DMS79 treated with DMSO at 0.1 percent for 48 hours (cell line): Measurements from ENCODE around the gene HS6ST1.
"Not testable (repeated sequence)": the region's sequence is repeated elsewhere in the genome, so short reads cannot be mapped to it uniquely, and the experiment has no call there.

ENCODE experiments used
- DNase-seq: peaks from one replicate; lab custom pipeline; 2025; lab: John Stamatoyannopoulos, UW

Gene HS6ST1

GRCh38 chr2:128321784-128322714 is 3.4 kb upstream of the HS6ST1 start:
- DNase-seq = peak; percentile 78

GRCh38 chr2:128320906-128321771 is 2.5 kb upstream of the HS6ST1 start:
- DNase-seq = no peak

- no peak for DNase-seq
Measured at GRCh38 chr2:128320192-128320905, 1.7 kb upstream of the HS6ST1 start.

DNA sequence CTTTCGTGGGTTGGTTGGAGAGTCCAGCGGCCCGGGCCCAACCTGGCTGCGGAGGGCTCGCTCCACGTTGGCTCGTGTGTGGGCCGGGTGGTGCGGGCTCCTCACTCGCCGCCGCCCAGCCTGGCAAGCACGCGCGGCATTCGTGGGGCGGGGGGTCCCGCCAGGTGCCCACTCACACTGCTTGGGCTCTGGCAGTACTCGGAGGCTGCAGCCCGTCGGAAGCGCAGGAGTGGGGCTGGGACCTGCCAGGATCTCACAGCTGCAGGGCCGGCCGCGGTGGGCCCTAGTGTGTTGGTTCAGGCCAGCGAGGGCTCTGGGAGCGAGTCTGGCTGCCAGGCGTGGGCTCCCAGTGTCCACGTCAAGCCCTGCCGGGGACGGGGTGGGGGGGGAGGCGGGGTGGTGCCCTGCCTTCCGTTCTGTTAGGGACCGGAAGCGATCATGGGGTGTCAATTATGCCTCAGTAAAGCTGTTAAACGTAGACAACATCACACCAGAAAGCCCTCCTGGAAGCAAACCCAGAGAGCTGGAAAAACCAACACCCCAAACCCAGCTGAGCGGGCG is 1.0 kb upstream of the HS6ST1 start:
- no peak for DNase-seq

- not testable (repeated sequence) for DNase-seq
Measured at GRCh38 chr2:128318245-128318644, 423 bp downstream of the HS6ST1 start.

DNA sequence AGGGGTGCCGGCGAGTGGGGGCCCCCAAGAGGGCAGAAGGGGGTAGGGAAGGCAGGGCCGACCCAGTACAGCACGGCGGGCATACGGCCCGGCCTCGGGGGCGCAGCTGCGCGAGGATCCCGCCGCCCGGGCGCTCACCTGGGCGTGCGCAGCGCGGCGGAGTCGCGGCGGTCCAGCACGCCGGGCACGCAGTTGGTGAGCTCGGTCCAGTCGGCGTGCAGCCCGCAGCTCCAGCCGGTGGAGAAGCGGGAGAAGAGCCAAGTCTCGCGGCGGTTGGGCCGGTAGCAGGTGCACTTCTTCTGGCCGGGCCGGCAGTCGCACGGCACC is 806 bp downstream of the HS6ST1 start:
- not testable (repeated sequence) for DNase-seq

- peak; percentile 26 for DNase-seq
Measured at GRCh38 chr2:128317181-128317898, 1.3 kb downstream of the HS6ST1 start.

GRCh38 chr2:128316777-128317180 is 1.9 kb downstream of the HS6ST1 start:
- peak; percentile 35 for DNase-seq

DNA sequence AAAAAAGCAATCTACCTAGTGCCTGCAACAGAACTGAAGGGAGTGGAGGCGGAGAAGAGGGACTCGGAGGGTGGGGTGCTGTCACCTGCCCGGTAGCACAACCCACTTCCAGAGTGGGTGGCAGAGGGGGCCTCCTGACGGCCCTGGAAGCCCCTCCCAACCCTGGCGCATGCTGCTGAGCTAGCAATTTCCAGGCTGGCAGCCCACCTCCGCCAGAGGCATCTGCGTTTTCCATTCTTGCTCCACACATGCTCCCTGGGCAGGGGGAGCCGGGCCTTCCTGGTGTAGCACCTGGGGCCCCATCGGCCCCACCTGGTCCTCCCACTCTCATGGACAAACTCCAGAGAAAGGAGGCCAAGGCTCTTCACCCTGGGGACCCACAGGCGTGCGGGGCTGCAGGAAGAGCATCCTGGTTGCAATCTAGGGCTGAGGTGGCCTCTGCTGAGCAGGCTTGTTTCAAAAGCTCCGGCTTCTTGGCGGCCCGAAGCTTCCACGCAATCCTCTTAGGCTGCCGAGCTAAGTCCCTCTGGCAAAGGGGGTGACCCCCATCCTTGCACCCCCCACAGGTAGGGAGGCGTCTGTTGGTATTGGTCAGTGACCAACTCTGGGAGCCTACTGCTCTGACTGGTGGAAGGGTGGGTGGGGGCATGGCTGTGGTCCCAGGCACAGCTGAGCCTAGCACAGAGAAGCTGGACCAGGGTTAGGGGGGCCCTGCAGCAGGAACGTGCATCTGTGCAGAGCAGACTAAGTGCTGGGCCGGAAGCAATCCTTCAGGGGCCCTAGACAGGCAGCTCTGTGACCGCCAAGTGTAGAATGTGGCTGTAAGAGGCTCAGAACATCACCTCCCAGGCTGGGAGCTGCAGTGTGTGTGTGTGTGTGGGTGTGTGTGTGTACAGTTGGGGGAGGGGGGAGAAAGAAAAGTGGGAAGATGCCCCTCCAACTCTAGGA is 2.6 kb downstream of the HS6ST1 start:
- peak; percentile 42 for DNase-seq

DNA sequence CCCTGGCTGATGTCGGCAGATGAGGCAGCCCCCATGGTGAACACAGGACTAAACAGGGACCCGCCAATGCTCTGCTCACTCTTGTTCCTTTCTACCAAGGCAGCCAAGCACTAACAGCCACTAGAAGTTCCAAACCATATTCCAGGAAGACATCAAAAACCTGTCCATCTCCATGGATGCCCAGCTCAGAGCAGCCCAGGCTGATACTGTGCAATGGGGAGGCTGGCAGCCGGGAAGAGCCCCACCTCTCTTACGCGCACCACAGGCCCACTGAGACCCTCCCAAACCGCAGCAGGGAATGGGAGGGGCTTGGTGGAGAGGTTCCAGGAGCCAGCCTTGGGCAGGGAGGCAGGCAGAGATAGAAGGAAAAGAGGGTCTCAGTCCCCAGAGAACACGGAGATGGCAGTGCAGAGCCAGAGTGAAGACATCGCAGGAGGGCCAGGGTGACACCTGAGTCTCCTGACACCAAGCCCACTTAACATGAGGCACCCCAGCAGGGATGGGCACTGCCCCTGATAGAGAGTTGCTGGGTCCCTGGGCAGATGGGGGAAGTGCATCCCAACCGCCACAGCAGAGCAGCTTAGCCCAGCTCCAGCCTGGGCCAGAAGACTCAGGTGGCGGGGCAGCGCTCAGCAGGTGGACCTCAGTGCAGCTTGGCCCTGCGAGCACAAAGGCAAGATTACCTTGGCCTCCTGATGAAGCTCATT is 3.4 kb downstream of the HS6ST1 start:
- DNase-seq = peak; percentile 44

- DNase-seq = no peak
Measured at GRCh38 chr2:128314348-128315121, 4.1 kb downstream of the HS6ST1 start.

- no peak for DNase-seq
Measured at GRCh38 chr2:128313931-128314347, 4.7 kb downstream of the HS6ST1 start.

DNA sequence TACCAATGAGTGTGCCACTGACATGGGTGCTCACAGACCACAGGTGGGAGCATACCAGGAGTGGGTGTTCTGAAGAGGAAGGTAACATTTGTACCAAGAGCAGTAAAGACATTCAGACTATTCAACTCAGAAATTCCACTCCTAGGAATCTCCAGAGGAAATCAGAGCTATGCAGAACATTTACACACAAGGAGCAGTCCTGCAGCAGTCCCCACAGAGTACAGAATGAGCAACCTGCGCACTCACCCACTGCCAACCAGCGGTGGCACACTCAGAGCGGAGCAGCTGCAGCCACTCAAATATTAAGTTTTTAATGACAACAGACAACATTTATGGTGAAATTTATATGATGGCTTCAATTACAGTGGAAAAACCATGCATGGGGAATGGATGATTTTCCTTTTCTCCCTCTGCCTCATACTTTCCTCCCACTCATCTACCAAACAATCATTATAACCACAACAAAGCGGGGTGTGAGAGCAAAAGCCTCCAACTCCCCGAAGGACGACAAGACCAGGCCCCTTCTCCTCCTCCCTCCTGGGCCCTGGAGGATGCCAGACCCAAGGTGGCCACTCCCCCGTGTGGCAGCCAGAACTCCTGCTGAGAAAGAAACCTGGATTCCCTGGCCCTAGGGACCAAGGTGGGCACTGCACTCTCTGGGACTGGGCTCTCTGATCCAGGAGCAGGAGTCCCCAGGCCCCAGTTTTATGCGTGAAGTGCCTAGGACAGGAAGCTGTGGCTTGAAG is 5.4 kb downstream of the HS6ST1 start:
- peak; percentile 17 for DNase-seq

DNA sequence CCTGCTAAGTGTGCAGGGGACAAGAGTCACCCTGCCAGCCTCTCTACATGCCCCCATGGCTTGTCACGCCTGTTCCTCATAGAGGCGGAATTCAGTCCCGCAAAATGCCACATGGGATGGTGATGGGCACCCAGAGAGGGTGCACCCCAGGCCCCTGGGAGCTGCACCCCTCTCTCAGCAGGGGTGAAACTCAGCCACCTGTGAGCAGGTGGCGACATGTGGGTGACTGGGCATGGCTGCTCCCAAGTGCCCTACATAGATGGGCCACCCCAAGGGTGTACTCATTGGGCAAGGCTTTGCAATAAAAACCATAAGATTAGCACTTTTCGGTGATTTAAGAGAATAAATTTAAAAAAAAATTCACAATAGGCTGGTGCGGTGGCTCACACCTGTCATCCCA is 6.3 kb downstream of the HS6ST1 start:
- no peak for DNase-seq

- no peak for DNase-seq
Measured at GRCh38 chr2:128311755-128312341, 6.8 kb downstream of the HS6ST1 start.

DNA sequence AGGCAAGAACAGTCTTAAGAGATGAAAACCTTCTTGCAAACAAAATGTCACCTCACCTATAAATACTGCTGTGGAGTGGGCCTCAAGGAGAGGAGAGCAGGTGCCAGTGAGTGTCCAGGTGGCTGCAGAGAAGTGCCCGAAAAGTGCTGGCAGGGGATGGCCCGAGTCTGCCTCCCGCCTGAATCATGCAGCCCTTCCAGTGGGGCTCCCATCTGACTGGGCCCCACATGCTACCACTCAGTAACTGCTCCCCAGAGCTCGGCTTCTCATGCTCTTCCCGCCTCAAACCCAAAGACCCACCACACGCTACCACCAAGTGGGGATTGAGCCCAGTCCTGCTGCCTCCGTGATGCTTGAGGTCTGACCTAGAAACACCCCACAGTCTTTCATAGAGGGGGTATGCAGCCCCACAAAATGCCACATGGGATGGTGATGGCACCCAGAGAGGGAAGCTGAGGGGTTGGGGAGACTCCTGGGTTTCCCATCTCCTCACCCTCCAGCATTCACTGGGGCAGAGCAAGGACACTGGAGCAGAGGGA is 7.4 kb downstream of the HS6ST1 start:
- peak; percentile 58 for DNase-seq

- DNase-seq = no peak
Measured at GRCh38 chr2:128310761-128311160, 7.9 kb downstream of the HS6ST1 start.
